Measurements from ENCODE around the gene KCNQ1.

Gene KCNQ1

GRCh38 chr11:2558861-2559526, 114.2 kb downstream of the KCNQ1 start:
- TF ChIP-seq CTCF (IDR thresholded peaks at IDR 0.05; ENCODE audit: low read depth, low read length) = no peak
- DNase-seq (ENCODE audit: extremely low read depth, low read depth) = no peak

GRCh38 chr11:2559527-2560311, 114.9 kb downstream of the KCNQ1 start:
- no peak for TF ChIP-seq CTCF (IDR thresholded peaks at IDR 0.05; ENCODE audit: low read depth, low read length)
- DNase-seq (ENCODE audit: extremely low read depth, low read depth) = no peak

- no peak for DNase-seq (ENCODE audit: extremely low read depth, low read depth)
- no peak for TF ChIP-seq CTCF (IDR thresholded peaks at IDR 0.05; ENCODE audit: low read depth, low read length)
These were observed 117.1 kb downstream of the KCNQ1 start for GRCh38 chr11:2561696-2562581.

GRCh38 chr11:2562890-2563212, 118.0 kb downstream of the KCNQ1 start:
- DNase-seq (ENCODE audit: extremely low read depth, low read depth) = no peak
- no peak for TF ChIP-seq CTCF (IDR thresholded peaks at IDR 0.05; ENCODE audit: low read depth, low read length)

GRCh38 chr11:2563213-2564007, 118.6 kb downstream of the KCNQ1 start:
- TF ChIP-seq CTCF (IDR thresholded peaks at IDR 0.05; ENCODE audit: low read depth, low read length) = no peak
- no peak for DNase-seq (ENCODE audit: extremely low read depth, low read depth)

GRCh38 chr11:2564008-2564530, 119.3 kb downstream of the KCNQ1 start:
- TF ChIP-seq CTCF (IDR thresholded peaks at IDR 0.05; ENCODE audit: low read depth, low read length) = no peak
- DNase-seq (ENCODE audit: extremely low read depth, low read depth) = no peak
